ENCODE measurements around the gene STKLD1. TPM values are rescaled to one million over a fixed set of nuclear protein-coding genes. Genes with fewer than 3 reads are reported as not detected.
A peak's percentile ranks its signal among the peaks of the same experiment; 100 is the strongest.

Gene STKLD1
- total and polyA plus RNA-seq, 9 of the 15 experiments (the other 6 are each of a cell fraction or from before 2014, with no cell fraction given): 0.10 to 0.65 (median 0.33) TPM; not detected in 2

DNA sequence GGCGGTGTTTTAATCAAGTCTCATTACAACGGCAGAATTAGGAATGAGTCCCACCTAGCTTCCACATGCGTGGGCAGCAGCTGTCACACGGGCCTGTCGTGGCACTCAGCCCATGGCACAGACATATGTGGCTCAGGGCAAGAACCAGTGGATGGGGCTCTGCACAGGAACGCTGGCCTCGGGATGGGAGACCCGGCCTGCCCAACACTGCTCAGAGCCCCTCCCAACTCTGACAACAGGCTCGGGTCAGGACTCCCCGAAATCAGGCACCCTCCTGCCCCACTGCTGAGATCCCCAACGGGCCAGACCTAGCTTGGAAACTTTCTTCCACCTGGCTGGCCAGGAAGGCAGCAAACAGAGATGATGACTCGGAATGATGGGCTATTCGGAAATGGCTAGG, 35.2 kb upstream of the STKLD1 start:
- ChIA-PET CTCF (ENCODE audit: low intra/inter-chr PET ratio) (no interaction called here), POLR2A (interaction anchor here (2.7 kb wide), 1 partner anchor 10 kb away, joined by 18 read pairs; no protein-coding TSS in a partner anchor)
- H4K20me1 ChIP-seq (replicated peaks; ENCODE audit: control insufficient read depth, insufficient read depth, low read length): peaks cover 1% of the 10 kb centered on the region; the same call in 1 of the 2 replicates
- H3K9me1 ChIP-seq (ENCODE audit: control insufficient read depth, insufficient read depth, low read length): no peaks in the 10 kb centered on the region
- intact Hi-C loops (cut with micrococcal nuclease) (no loop called here), in situ Hi-C loops (cut with MboI) (no loop called here)
- H3K79me2 ChIP-seq (ENCODE audit: control insufficient read depth, insufficient read depth, low read length): peaks cover 13% of the 10 kb centered on the region
- H3K27me3 ChIP-seq (ENCODE audit: control insufficient read depth in 2 of 2, insufficient read depth in 2 of 2, low read length in 2 of 2): no peaks in the 10 kb centered on the region; a peak in 1 of 5 replicates
- BruUV-seq (replicated peaks): no TSS peak
- H3K4me2 ChIP-seq (ENCODE audit: insufficient read depth, low read length): no peak overlapping the region
- peak overlapping the region in 1 of 2 experiments; percentile 73; a peak in 2 of 4 replicates for H3K9ac ChIP-seq (ENCODE audit: insufficient read depth in 1 of 2, low read depth in 2 of 2, low read length in 2 of 2)
- ATAC-seq (no peak), DNase-seq (ENCODE audit: extremely low read depth in 1 of 4, low spot score in 3 of 4) (no peak), FAIRE-seq (no peak)
- peaks cover 3 to 29% of the 10 kb centered on the region in 2 experiments; a peak in 4 of 5 replicates for H3K4me1 ChIP-seq (replicated peaks in 1 of 2; ENCODE audit: control insufficient read depth in 2 of 2, insufficient read depth in 2 of 2, low read length in 2 of 2)
- no peak overlapping the region for H2AFZ ChIP-seq (ENCODE audit: low read depth, low read length)
- no peak for TF ChIP-seq ZNF253 (CRISPR knock-in tag; conservative IDR thresholded peaks at IDR 0.05)
- peak; percentile 39; the same call in 1 of the 2 replicates for TF ChIP-seq RBFOX2 (IDR thresholded peaks at IDR 0.05; ENCODE audit: low read depth, low read length)
- TF ChIP-seq LEF1 (IDR thresholded peaks at IDR 0.05): no peak
- TF ChIP-seq ZNF263 (CRISPR knock-in tag; IDR thresholded peaks at IDR 0.05; ENCODE audit: borderline replicate concordance): no peak
- TF ChIP-seq HDAC8 (tag; IDR thresholded peaks at IDR 0.05): no peak
- TF ChIP-seq DDX20 (tag; IDR thresholded peaks at IDR 0.05; ENCODE audit: low read depth): no peak
- TF ChIP-seq EWSR1 (IDR thresholded peaks at IDR 0.05; ENCODE audit: borderline replicate concordance, low read depth, partially characterized antibody): no peak
- no peaks in the 10 kb centered on the region for H3K9me3 ChIP-seq (replicated peaks; ENCODE audit: control insufficient read depth, insufficient read depth, low read depth, low read length)
- no peak overlapping the region for H3K4me3 ChIP-seq
- H3K36me3 ChIP-seq (ENCODE audit: control insufficient read depth, insufficient read depth, low read length): peaks cover 78% of the 10 kb centered on the region; the same call in 2 of the 3 replicates
- H3K27ac ChIP-seq (ENCODE audit: extremely low read depth, low read depth, low read length): no peak overlapping the region
- WGBS (ENCODE audit: insufficient coverage, low coverage, missing lambda C conversion rate): 93% methylated on average over 13 of the region's 13 CpGs

Data from K562 (cell line).